K562 (cell line): ENCODE data around the gene THOC5. TPM values are rescaled to one million over a fixed set of nuclear protein-coding genes. Genes with fewer than 3 reads are reported as not detected.

Experiments used
- ATAC-seq: fragments of 200-7000 bp; cut with Tn5 transposase; 3 replicates; pipeline ENCODE4 v1.9.1; 2020; ENCODE audit warnings: moderate library complexity
- BruUV-seq: library from RNA; stranded (reverse); fragments of 400-500 nt; replicated peaks from 2 replicates; lab custom pipeline; 2021; lab: Mats Ljungman, UMichigan
- CTCF ChIA-PET: fragments of 300-600 bp; formaldehyde crosslinking; extraction: SDS; loops from one replicate; lab custom pipeline; 2021; ENCODE audit warnings: low intra/inter-chr PET ratio; lab: Yijun Ruan, JAX
- POLR2A ChIA-PET: fragments of 300-600, 350-650 bp; sonication (Branson Sonifier 250); formaldehyde crosslinking; extraction: SDS; loops from one replicate; lab custom pipeline; 2021; ENCODE audit warnings: antibody characterized with exemption, inconsistent platforms; lab: Yijun Ruan, JAX
- DNase-seq, 4 experiments: peaks; one replicate each; pipeline versions ENCODE4 v3.0.0 to v3.0.0-alpha.2; 2011 to 2018; ENCODE audit warnings: low spot score in 3 of 4, mixed read lengths in 3 of 4; ENCODE audit errors: extremely low read depth in 1 of 4
- FAIRE-seq: peaks from 2 replicates; lab custom pipeline; 2011; peaks lifted over from hg19 to GRCh38; lab: Jason Lieb, UNC
- H2AFZ ChIP-seq: 2 replicates; pipeline ENCODE4 v1.6.0; 2011; ENCODE audit warnings: low read depth, low read length, control low read depth, inconsistent platforms
- H3K27ac ChIP-seq: fragments of 200-600 bp; 3 replicates; pipeline ENCODE4 v1.8.0; 2011; ENCODE audit warnings: low read depth, mild to moderate bottlenecking, control low read depth, inconsistent platforms, low read length, moderate library complexity, mixed read lengths; ENCODE audit errors: extremely low read depth
- H3K27me3 ChIP-seq, 2 experiments: fragments of 300-600 bp in 1 of 2; 2 replicates in 1 of 2; 3 replicates in 1 of 2; pipeline versions ENCODE4 v1.6.0 to v1.8.0; 2011; ENCODE audit warnings: inconsistent platforms in 2 of 2, low read length in 2 of 2, mild to moderate bottlenecking in 1 of 2, mixed read lengths in 1 of 2, moderate library complexity in 1 of 2; ENCODE audit not compliant: control insufficient read depth in 2 of 2, insufficient read depth in 2 of 2
- H3K36me3 ChIP-seq: fragments of 300-600 bp; 3 replicates; pipeline ENCODE4 v1.8.0; 2011; ENCODE audit warnings: mild to moderate bottlenecking, low read length, inconsistent platforms; ENCODE audit not compliant: control insufficient read depth, insufficient read depth
- H3K4me1 ChIP-seq, 2 experiments: fragments of 200-600 bp in 1 of 2; replicated peaks in 1 of 2; 2 replicates in 1 of 2; 3 replicates in 1 of 2; pipeline versions ENCODE4 v1.5.1 to v1.8.0; 2011; ENCODE audit warnings: inconsistent platforms in 2 of 2, low read length in 2 of 2, mild to moderate bottlenecking in 1 of 2, mixed read lengths in 1 of 2, moderate library complexity in 1 of 2; ENCODE audit not compliant: control insufficient read depth in 2 of 2, insufficient read depth in 2 of 2
- H3K4me2 ChIP-seq: 2 replicates; pipeline ENCODE4 v1.6.1; 2011; ENCODE audit warnings: low read length, control low read depth, inconsistent platforms, mixed read lengths; ENCODE audit not compliant: insufficient read depth
- H3K4me3 ChIP-seq: fragments of 200-600 bp; sonication (generic), shearing (Covaris generic); 2 replicates; pipeline ENCODE4 v1.5.1; 2016; ENCODE audit warnings: control low read depth, inconsistent platforms
- H3K79me2 ChIP-seq: fragments of 200-600 bp; 3 replicates; pipeline ENCODE4 v1.8.0; 2011; ENCODE audit warnings: low read length, inconsistent platforms; ENCODE audit not compliant: control insufficient read depth, insufficient read depth
- H3K9ac ChIP-seq, 2 experiments: 2 replicates each; pipeline versions ENCODE4 v1.6.0 to v1.6.1; 2011; ENCODE audit warnings: low read depth in 2 of 2, low read length in 2 of 2, control low read depth in 1 of 2, inconsistent platforms in 1 of 2, mild to moderate bottlenecking in 1 of 2, mixed read lengths in 1 of 2; ENCODE audit not compliant: insufficient read depth in 1 of 2
- H3K9me1 ChIP-seq: one replicate; pipeline ENCODE4 v1.6.0; 2011; ENCODE audit warnings: inconsistent platforms, mild to moderate bottlenecking, low read length, moderate library complexity; ENCODE audit not compliant: control insufficient read depth, insufficient read depth
- H3K9me3 ChIP-seq: replicated peaks from 2 replicates; pipeline ENCODE4 v1.5.1; 2011; ENCODE audit warnings: low read depth, low read length, inconsistent platforms; ENCODE audit not compliant: control insufficient read depth, insufficient read depth
- H4K20me1 ChIP-seq: replicated peaks from 2 replicates; pipeline ENCODE4 v1.6.1; 2011; ENCODE audit warnings: low read length, inconsistent platforms, mixed read lengths; ENCODE audit not compliant: control insufficient read depth, insufficient read depth
- CBX3 ChIP-seq, 2 experiments: IDR thresholded peaks; 1 replicate in 1 of 2; 2 replicates in 1 of 2; pipeline ENCODE4 v1.6.1; 2012; ENCODE audit warnings: inconsistent platforms in 2 of 2, low read length in 2 of 2, borderline replicate concordance in 1 of 2, control low read depth in 1 of 2
- CEBPG ChIP-seq, 3 experiments: fragments of 200-800 bp in 1 of 3; sonication (Bioruptor generic) in 1 of 3; sonication (generic) in 1 of 3; formaldehyde crosslinking in 1 of 3; IDR thresholded peaks in 2 of 3; conservative IDR thresholded peaks in 1 of 3; 2 replicates each; pipeline versions ENCODE4 v1.6.1 to v1.8.0; 2016 to 2022; ENCODE audit warnings: missing compliant biosample characterization in 2 of 3, missing genetic modification characterization in 2 of 3, mild to moderate bottlenecking in 1 of 3, missing genetic modification reagents in 1 of 3
- CSDE1 ChIP-seq, 2 experiments: fragments of 450-650 bp; IDR thresholded peaks; 2 replicates each; pipeline ENCODE4 v1.6.1; 2016; ENCODE audit warnings: mild to moderate bottlenecking in 1 of 2
- ELK1 ChIP-seq: sonication (generic); formaldehyde crosslinking; IDR thresholded peaks from 2 replicates; pipeline ENCODE4 v1.8.1; 2022; ENCODE audit warnings: missing genetic modification reagents
- FOXA3 ChIP-seq, 2 experiments: fragments of 450-650 bp in 1 of 2; sonication (generic) in 1 of 2; formaldehyde crosslinking; IDR thresholded peaks in 1 of 2; conservative IDR thresholded peaks in 1 of 2; 2 replicates each; pipeline versions ENCODE4 v1.4.0 to v1.8.0; 2020 to 2022; ENCODE audit warnings: mild to moderate bottlenecking in 2 of 2, missing genetic modification reagents in 1 of 2
- JUND ChIP-seq, 2 experiments: IDR thresholded peaks; 2 replicates in 1 of 2; 3 replicates in 1 of 2; pipeline ENCODE4 v1.6.1; 2011; ENCODE audit warnings: borderline replicate concordance in 2 of 2, low read depth in 2 of 2, low read length in 2 of 2, improper control_type of control experiment in 1 of 2, missing biosample characterization in 1 of 2, missing genetic modification characterization in 1 of 2, missing genetic modification reagents in 1 of 2
- KLF16 ChIP-seq: IDR thresholded peaks from 2 replicates; pipeline ENCODE4 v1.6.1; 2016; ENCODE audit warnings: antibody characterized with exemption
- MNT ChIP-seq, 2 experiments: fragments of 450-650 bp; conservative IDR thresholded peaks; 2 replicates each; pipeline ENCODE4 v1.6.1; 2017; ENCODE audit warnings: mild to moderate bottlenecking in 2 of 2, moderate library complexity in 2 of 2
- NCOA6 ChIP-seq: fragments of 450-650 bp; IDR thresholded peaks from 2 replicates; pipeline ENCODE4 v1.6.1; 2017; ENCODE audit warnings: mild to moderate bottlenecking
- POLR2A ChIP-seq: fragments of 450-650 bp; conservative IDR thresholded peaks from 2 replicates; pipeline ENCODE4 v1.6.1; 2016
- RAD51 ChIP-seq: fragments of 450-650 bp; IDR thresholded peaks from 2 replicates; pipeline ENCODE4 v1.7.1; 2016; ENCODE audit warnings: low read depth, mild to moderate bottlenecking, borderline replicate concordance
- RFX7 ChIP-seq: fragments of 250-450 bp; sonication (Bioruptor Pico); IDR thresholded peaks from 2 replicates; pipeline ENCODE4 v1.5.1; 2021; ENCODE audit warnings: mild to moderate bottlenecking
- TAF7 ChIP-seq: fragments of 450-650 bp; IDR thresholded peaks from 2 replicates; pipeline ENCODE4 v1.6.1; 2016; ENCODE audit warnings: missing genetic modification characterization, missing compliant biosample characterization
- USF2 ChIP-seq: sonication (generic); formaldehyde crosslinking; IDR thresholded peaks from 2 replicates; pipeline ENCODE4 v1.5.0; 2020; ENCODE audit warnings: missing genetic modification reagents
- ZBTB17 ChIP-seq: fragments of 450-650 bp; formaldehyde crosslinking; IDR thresholded peaks from 2 replicates; pipeline ENCODE4 v1.4.0; 2020; ENCODE audit warnings: mild to moderate bottlenecking
- ZNF280A ChIP-seq: fragments of 450-650 bp; IDR thresholded peaks from 2 replicates; pipeline ENCODE4 v1.6.1; 2018; ENCODE audit warnings: mild to moderate bottlenecking, low read depth; ENCODE audit not compliant: partially characterized antibody
- WGBS: fragments of 100-300 bp; shearing (Covaris generic); methylation state at CpG from one replicate; pipeline ENCODE4 v1.1.6; 2016; ENCODE audit warnings: low coverage, mixed read lengths; ENCODE audit not compliant: insufficient coverage; ENCODE audit errors: missing lambda C conversion rate; 5-methylcytosine and 5-hydroxymethylcytosine counted together
- in situ Hi-C: fragments of 300-500 bp; cut with MboI; formaldehyde crosslinking; loops from 4 replicates; pipeline ENCODE4 v1.15.0; 2018; ENCODE audit warnings: inconsistent platforms, mixed read lengths
- intact Hi-C: fragments of 100-400 bp; cut with micrococcal nuclease; formaldehyde crosslinking; loops from 2 replicates; pipeline ENCODE4 v1.14.2; 2022
- polyA plus RNA-seq, 8 experiments: library from polyadenylated mRNA; depleted of rRNA in 4 of 8; stranded (reverse) in 5 of 8; unstranded in 3 of 8; fragments of >200 nt; fragmentation: Nextera tagmentation in 2 of 8; fragmentation: Illumina TruSeq in 1 of 8; extraction: Ambion mirVana in 2 of 8; extraction: Trizol in 1 of 8; gene quantifications; 2 replicates each; pipeline versions ENCODE4 v1.2.1 to v1.2.3, GENCODE V29; 2011 to 2014; ENCODE audit warnings: inconsistent platforms in 1 of 8, missing spikeins in 1 of 8
- total RNA-seq, 7 experiments: library from RNA; depleted of rRNA in 6 of 7; stranded (reverse); fragments of >200 nt in 6 of 7; fragmentation: Illumina TruSeq in 2 of 7; extraction: Trizol in 2 of 7; gene quantifications; 2 replicates each; pipeline versions ENCODE4 v1.2.1 to v1.2.3, GENCODE V29; 2011 to 2021; ENCODE audit warnings: low replicate concordance in 1 of 7

Gene THOC5
- total and polyA plus RNA-seq, 9 of the 15 experiments (the other 6 are each of a cell fraction or from before 2014, with no cell fraction given): 45.3 to 96.5 (median 51.4) TPM

- Histone ChIP-seq H3K27me3 (no peaks in the 10 kb centered on the region), H3K4me3 (no peak overlapping the region), H3K9ac (peak overlapping the region in 1 of 2 experiments; percentile 26; a peak in 1 of 4 replicates), H3K79me2 (no peaks in the 10 kb centered on the region), H3K27ac (no peak overlapping the region), H3K4me1 (peaks cover 9 to 20% of the 10 kb centered on the region in 2 experiments; a peak in 4 of 5 replicates), H3K9me1 (no peaks in the 10 kb centered on the region), H3K36me3 (peaks cover 15% of the 10 kb centered on the region; the same call in 1 of the 3 replicates), H3K4me2 (no peak overlapping the region), H3K9me3 (no peaks in the 10 kb centered on the region), H2AFZ (no peak overlapping the region), H4K20me1 (no peaks in the 10 kb centered on the region)
- intact Hi-C loops: no loop called here
- FAIRE-seq: no peak
- ChIA-PET CTCF (no interaction called here), POLR2A (interaction anchor here (0.6 kb wide), 1 partner anchor 11 kb away, joined by 3 read pairs; no protein-coding TSS in a partner anchor)
- DNase-seq: no peak
- WGBS: 66% methylated on average over 2 of the region's 7 CpGs
- no TSS peak for BruUV-seq
- in situ Hi-C loops: no loop called here
- TF ChIP-seq TAF7 (no peak), ZNF280A (no peak), CBX3 (IDR thresholded peaks at IDR 0.05; ENCODE audit: borderline replicate concordance in 1 of 2, low read length in 2 of 2) (no peak), ZBTB17 (no peak), CEBPG (CRISPR knock-in tag; IDR thresholded peaks at IDR 0.05) (no peak), CEBPG (tag; conservative IDR thresholded peaks at IDR 0.05 in 1 of 2, IDR thresholded peaks at IDR 0.05 in 1 of 2) (no peak), NCOA6 (no peak), POLR2A (no peak), ELK1 (CRISPR knock-in tag) (no peak), JUND (IDR thresholded peaks at IDR 0.05; ENCODE audit: borderline replicate concordance, low read depth, low read length) (no peak), JUND (tag; IDR thresholded peaks at IDR 0.05; ENCODE audit: borderline replicate concordance, low read depth, low read length) (no peak), KLF16 (no peak), CSDE1 (IDR thresholded peaks at IDR 0.05) (no peak), USF2 (CRISPR knock-in tag) (no peak), RAD51 (no peak), FOXA3 (CRISPR knock-in tag; conservative IDR thresholded peaks at IDR 0.05 in 1 of 2, IDR thresholded peaks at IDR 0.05 in 1 of 2) (no peak), RFX7 (no peak), MNT (conservative IDR thresholded peaks at IDR 0.05) (no peak)
- no peak for ATAC-seq
Measured at GRCh38 chr22:29570456-29570855, 16.9 kb upstream of the THOC5 start.
